GM21360 (cell line): ENCODE data around the gene PTRH2.
"Not testable (repeated sequence)": the region's sequence is repeated elsewhere in the genome, so short reads cannot be mapped to it uniquely, and the experiment has no call there.

Experiments used
- ATAC-seq: cut with Tn5 transposase; IDR thresholded peaks from one replicate; pipeline ENCODE4 v1.9.1; 2021; ENCODE audit warnings: mild to moderate bottlenecking, moderate library complexity; ENCODE audit not compliant: unreplicated experiment

The PTRH2 gene

GRCh38 chr17:59671386-59671785, 35.8 kb downstream of the PTRH2 start:
- ATAC-seq = no peak

GRCh38 chr17:59669944-59670343, 37.3 kb downstream of the PTRH2 start:
- no peak for ATAC-seq

DNA sequence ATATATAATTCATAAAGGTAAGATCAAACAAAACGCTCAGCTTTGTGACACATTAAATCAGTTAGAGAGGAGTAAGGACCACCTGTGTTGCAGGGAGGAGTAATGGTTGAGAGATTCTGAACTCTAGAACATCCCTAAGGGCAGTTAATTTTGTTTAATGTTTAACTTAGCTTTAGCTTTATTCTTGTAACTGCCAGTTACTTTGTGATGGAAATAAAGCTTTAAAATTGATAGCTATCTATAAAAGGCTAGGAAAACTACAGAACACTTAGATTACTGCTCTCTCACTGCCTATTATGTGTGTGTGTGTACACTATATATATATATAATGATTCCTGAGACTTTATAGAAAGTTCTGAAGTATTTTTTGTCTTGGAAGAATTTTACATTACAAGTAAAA, 37.8 kb downstream of the PTRH2 start:
- ATAC-seq = no peak

DNA sequence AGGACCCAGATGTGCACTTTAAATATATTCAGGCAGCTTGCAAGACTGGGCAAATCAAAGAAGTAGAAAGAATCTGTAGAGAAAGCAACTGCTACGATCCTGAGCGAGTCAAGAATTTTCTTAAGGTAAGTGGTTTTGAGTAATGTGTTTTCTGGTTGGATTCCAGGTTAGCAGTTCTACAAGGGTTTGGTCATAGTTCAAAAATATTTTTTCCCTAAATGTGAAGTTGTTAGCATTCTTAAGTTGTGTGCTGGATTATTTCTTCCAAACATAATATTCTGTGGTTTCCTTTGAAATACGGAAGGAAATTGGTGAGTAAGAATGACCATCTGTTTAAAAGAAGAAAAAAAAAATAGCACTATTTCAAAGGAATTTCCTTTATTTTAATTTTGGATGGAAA, 38.4 kb downstream of the PTRH2 start:
- no peak for ATAC-seq

- ATAC-seq = no peak
Measured at GRCh38 chr17:59666235-59666634, 41.0 kb downstream of the PTRH2 start.

GRCh38 chr17:59656624-59657023, 50.6 kb downstream of the PTRH2 start:
- ATAC-seq = not testable (repeated sequence)

- ATAC-seq = no peak
Measured at GRCh38 chr17:59652119-59652518, 55.1 kb downstream of the PTRH2 start.

- no peak for ATAC-seq
Measured at GRCh38 chr17:59651346-59651745, 55.9 kb downstream of the PTRH2 start.

DNA sequence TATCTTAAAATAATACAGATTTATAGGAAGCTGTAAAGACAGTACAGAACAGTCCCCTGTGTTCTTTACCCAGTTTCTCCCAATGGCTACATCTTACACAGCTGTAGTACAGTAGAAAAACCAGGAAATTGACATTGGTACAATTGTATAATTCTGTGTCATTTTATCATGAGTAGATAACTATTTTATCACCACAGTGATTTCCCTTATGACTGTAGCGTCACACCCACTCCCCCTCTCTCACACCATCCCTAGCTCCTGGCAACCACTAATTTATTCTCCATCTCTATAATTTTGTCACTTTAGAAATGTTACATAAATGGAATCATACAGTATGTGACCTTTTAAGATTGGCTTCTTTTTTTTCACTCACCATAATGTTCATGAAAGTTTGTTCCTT, 56.6 kb downstream of the PTRH2 start:
- no peak for ATAC-seq

DNA sequence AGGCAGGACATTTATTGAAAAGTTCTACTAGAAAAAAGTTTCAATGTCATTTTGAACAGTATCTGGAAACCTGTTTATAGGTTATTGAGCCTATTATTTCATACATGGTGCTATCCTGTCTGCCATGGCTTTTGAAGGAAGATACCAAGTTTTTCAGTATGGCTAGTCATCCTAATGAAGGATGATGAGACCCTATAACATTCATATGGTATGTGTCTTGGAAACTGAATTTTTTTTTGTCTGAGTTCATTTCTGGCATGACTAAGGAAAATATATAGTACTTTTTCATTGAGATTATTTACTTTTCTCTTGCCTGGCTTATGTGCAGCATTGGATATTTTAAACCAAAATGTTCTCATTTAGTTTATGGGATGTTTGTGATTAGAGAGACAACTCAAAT, 57.3 kb downstream of the PTRH2 start:
- no peak for ATAC-seq
